Iris pigment epithelial cell (primary cell): ENCODE results near the gene KCNQ1.

ENCODE experiments used
- DNase-seq: peaks from one replicate; pipeline ENCODE4 v3.0.0-alpha.2; 2011; ENCODE audit warnings: low read depth

KCNQ1 gene

DNA sequence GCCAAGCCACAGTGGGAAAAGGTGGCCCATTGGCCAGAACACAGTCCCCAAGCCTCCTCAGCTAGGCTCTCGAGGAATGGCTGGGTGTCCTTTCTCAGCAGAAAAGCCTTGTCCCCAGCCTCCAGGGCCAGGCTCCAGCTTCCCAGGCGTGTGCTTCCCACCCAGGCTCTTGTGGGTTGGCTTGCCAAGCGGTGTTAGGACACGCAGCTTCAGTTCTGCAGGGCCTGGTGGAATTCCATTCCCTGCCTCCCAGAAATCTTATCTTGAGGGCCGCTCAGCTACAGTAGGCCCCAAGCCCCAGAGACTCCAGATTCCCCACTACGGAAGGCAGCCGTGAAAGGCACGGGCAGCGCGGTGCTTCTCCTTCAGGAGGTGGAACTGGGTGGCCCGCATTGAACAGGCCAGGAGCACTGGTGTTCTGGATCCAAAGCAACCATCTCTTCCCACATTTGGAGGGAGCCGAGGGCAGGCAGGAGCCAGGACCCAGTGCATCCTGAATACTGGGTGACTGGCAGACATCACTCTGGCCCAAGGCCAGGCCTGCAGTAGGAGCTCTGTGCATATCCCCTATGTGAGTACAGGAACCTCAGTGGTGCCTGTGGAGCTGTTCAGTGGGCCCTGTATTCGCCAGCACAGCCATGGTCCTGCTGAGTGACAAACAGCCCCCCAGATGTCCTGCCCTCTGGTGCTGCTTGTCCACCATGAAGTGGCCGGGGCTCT is 271.7 kb downstream of the KCNQ1 start:
- no peak for DNase-seq

DNA sequence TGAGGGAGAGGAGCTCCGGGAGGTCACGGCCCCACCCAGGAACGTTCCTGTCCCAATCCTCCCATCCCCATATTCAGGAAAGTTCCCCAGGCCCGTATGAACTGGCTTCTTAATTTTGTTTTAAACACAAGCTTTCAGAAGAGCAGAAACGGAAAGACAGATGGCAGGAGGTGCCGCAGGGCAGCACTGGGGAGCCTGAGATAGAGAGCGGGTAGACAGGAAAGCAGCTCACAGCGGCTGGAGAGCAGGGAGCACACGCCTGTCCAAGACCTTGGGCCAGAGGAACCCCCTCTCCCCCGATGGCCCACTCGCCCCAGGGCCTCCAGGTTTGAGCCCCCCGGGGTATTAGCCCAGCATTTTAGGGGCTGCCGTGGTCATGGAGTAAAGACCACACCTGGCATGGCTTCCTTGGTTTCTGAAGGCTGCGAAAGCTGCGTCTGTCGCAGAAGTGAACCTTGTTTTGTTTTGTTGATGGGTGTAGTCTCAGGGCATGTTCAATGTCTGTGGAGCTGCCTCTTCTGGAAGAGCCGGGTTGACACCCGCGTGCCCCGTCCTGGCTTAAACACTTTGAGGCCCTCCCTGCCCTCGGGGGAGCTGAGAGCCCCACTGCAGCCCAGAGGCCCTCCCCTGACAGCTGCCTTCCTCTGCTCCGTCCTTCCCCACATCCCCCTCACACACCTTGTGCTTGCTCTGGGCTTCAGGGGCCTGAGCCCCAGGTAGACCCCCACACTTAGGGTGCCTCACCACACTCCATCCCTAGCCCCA is 272.9 kb downstream of the KCNQ1 start:
- DNase-seq, result no peak

DNA sequence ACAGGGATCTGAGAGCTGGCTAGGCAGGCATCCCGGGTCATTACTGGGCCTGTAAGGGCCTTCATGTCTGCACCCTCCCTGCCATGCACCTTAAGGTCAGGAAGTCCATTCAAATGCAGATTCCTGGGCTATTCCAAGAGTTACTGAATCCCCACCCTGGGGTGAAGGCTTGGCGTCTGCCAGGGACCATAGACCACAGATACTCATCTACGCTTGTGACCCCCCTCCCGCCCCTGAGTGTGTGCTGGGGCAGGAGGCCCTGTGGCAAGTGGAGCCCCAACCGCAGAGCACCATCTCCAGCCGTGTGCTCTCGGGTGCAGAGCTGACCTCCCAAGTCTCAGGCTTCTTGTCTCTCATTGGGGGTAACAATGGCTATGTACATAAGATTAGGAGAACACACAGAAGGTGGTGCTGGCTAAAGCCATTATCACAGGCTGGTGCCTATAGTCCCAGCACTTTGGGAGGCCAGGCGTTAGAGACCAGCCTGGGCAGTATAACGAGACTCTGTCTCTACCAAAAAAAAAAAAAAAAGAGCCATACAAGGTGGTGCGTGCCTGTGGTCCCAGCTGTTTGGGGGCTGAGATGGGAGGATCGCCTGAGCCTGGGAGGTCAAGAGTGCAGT is 274.1 kb downstream of the KCNQ1 start:
- no peak for DNase-seq

DNA sequence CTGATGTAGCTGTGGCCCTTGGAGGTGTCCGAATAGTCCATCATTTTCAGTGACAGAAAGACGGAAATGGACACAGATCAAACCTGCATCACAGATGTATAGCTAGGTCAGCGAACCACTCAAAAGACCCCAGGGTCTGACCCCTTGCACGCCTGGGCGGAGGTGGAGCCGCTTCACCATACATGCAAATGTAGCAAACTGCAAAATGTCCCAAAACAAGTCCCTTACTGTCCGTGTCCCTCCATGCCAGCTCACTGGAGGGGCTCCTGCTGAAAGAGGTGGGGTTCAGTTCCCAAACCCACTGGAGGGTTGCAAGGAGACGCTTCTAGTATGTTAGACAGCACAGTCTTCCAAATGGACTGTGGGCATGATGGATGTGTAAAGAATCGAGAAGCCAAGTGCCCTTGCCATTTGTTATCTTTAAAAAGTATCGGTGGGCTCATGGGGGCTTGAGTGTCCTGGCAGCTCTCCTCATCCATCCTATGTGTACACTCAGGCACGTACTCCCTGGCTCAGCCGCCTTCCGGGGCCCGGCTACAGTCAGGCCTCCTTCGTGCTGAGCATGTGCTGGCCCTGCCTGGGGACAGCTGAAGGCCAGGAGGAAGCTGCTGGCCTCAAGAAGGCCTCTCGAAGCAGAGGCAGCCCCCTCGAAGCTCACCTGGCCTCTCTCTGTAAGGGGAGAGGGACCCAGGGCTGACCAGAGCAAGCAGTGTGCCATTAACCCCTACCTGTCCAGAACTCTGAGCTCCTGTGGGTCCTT is 275.2 kb downstream of the KCNQ1 start:
- DNase-seq, result no peak

DNA sequence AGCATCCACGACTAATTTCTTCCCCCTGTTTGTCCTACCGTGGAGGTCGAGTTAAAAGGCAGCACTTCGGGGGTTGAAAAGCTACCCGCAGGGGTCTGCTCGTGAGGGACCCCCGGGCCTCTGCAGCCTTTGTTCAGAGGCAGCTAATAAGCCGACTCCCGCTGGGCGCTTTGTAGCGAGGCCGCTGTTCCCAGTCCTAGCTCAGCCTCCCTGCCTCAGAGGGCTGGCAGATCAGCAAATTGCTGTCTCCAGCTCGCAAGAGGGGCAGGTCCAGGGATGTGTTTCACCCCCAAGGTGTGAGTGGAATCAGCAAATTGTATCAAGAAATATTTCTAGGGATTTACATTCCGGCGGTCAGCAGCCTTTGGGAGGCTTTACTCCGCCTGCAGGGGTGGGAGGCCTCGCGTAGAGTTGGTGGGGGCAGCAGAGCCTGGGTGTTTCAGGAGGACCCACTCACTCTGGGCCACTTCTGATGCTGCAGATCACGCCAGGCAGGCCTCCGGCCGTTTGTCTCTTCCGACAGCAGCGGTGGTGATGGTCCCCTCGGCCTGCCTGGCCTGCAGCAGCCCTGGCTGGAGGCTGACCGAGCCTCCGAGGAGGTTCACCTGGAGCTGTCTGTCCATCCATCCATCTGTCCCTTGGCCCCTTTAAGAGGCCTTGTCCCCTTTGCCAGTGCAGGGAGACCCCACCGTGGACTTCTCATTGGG is 276.6 kb downstream of the KCNQ1 start:
- DNase-seq, result no peak

DNA sequence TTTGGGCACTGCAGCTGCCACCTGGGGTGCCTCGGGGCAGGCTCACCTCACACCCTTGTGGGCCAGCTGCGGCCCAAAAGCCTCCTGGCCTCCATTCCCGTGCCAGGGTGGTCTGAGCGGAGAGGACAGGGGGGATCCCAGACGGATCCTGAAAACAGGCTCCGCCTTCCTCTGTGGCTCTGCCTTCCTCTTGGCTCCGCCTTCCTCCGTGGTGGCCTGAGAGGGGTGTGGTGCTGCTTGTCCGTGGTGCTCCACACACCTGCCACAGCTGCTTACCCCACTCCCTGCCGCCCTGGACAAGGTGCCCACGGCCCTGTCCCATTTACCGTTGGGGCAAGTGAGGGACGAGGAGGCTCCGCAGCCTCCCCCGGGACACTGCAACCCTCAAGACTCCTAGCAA is 278.1 kb downstream of the KCNQ1 start:
- DNase-seq, result no peak

DNA sequence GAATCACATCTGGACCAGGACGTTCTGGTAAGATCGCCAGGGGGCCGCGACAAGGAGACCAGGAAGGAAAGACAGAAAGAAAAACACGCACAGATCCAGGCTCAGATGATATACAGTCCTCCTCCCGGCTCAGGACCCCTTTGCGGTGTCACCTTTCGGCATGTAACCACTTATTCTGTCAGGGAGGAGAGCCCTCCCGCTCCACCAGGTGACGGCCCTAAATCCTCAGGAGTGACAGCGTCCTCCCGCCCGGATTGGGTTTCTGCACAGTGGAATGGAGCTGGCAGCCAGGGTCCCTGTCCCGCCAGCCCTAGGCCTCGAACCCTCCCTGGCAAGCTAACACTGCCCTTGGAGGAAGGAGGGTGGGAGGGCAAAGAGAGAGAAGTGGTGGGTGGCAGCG is 279.3 kb downstream of the KCNQ1 start:
- no peak for DNase-seq

DNA sequence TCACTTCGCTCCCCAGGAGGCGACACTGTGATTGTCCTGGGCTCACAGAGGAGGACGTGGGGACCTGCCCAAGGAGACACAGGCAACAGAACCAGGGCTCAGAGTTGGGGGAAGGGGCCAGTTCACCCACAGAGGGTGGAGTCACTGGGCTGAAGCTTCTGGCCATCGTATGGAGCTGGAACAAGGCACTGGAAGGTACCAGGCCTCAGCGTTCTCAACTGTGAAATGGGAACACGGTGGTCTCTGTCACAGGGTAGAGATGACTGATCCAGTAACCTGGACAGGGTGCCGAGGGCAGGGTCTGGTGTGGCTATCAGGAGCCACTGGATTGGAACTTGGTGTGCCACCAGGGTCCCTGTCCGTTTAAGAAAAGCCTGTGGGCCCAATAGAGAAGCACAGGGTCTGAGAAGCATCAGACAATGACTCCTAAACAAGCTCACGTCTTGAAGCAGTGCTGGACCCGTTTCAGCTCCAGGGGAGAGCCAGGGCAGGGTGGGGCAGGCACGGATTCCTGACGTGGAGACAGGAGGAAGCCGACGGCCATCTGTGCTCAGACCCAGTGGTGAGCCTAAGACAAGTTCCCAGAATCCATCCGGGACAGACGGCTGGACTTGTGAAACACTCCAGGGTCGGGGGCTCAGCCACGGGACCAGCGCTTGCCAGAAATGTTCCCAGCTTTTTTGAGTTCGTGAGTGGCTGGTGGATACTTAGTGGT is 280.0 kb downstream of the KCNQ1 start:
- no peak for DNase-seq

DNA sequence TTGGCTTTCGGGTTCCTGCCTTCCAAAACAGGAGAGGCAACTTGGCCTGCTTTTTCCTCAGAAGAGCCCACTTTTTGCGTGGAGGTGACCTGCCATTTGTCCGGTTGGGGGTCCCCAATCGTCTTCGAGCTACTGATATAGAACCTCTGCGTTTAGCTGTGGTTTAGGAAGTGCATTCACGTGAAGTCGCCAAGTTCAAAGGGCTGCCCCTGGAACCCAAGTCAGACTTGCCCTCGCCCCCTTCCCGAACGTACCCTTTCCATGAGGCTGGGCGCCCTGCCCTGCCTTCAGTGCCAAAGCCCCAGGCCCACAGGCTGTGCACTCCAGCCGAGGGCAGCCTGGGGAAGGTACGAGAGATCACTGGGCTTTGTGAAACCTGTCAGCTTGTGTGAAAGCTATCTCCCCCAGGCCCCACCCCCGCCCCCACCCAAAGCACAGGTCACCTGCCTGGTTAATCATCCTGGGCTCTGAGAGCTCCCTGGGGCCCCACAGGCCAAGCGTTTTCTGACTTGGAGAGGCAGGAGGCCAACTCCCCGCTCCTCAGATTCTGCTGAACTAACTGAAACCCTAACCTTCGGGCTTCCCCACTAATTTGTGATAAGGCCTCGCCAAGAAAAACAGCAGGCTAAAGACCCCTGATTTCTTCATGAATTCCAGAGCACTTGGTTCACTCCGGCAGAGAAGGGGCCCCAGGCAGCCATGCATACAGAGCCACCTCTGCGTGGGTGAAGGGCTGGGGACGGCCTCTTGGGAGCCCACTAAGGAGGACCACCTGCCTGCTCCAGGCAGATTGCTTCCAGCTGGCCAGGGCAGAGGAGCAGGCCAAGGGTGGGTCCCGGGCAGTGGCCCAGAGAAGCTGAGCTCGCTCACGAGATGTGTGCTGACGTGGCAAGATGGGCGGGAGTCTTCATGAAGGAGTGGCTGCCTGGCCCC is 280.8 kb downstream of the KCNQ1 start:
- peak; percentile 48 for DNase-seq

DNA sequence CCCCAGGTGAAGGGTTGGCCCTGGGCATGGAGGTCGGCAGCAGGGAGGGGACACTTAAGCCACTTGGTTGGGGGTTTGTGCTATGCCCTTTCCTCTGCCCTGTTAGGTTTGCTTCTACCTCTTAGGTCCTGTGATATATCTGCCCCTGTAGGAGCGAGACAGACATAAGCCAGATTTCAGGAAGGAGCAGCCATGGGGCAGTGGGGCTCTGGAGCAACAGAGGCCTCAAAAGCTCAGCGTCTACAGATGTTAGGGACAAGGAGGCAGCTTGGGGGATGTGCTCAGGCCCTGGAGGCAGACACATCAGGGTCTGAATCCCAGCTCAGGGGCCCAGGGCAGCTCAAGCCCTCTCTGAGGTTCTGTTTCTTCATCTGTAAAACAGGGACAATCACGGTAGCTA is 282.2 kb downstream of the KCNQ1 start:
- DNase-seq, result no peak

DNA sequence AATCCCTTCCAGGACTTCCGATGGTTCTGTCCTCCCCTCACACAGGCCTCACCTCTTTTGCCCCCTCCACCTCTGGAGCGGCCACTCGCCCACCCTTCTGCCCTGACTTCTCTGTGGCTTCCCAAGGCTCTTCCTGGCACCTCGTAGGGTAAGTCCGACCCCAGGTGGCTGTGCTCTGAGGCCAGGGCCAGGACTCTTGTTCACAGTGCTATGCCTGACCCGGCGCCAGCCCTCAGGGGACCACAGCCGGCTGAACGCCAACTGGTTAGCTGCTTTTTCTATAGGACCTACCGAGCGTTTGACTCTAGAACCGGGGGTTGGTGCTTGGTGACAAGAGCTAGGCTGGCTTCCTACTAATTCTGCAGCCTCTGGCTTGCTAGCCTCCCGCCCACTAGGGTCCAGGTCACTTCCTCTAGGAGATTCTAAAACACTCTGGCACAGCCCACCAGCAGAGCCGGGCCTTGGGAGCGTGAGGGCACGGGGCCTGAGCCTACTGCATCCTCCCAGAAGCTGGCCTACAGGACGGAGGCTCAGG is 283.4 kb downstream of the KCNQ1 start:
- no peak for DNase-seq

DNA sequence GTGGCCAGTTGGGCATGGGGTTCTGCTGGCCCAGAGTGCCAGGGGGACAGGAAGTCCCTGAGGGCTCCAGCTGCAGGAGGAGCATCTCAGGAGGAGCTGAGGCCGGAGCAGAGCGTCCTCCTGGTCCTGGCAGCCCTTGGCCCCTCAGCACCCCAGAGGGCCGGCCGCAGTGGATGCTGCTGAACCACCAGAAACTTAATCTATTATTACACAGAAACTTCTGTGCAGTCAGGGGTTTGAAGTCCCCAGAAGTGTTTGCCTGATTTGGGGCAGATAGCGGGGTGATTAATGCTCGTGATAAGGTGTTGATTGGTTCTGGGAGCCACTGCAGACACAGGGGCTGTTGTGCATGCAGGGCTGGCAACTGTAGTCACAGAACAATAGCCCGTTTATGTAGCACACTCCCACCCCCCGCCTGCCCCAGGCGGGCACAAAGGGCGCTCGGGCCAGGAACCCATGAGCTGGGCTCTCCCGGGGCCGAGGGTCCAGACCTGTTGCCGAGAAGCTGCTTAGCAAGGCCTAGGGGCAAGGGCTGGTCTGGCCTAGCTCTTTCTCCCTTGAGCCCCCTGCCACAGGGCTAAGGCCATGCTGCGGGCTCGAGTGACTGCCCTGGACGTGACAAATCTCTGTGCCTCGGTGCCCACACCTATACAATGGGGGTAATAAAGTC is 284.0 kb downstream of the KCNQ1 start:
- no peak for DNase-seq

DNA sequence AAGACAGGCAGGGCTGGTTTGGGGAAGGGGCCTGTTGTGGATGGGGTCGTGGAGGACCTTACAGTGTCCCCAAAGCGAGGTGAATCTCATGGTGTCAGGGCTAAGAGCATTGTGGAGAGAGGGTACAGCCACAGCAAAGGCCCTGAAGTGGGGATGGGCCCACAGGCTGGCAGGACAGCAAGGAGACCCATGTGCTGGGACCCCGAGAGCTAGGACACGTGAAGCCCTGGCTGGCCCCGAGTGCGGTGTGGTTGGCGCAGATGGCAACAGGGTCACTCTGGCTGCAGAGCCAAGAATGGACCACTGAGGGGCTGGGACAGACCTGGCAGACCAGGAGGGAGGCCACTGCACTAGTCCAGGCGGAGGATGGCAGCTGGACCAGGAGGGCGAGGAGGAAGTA is 285.0 kb downstream of the KCNQ1 start:
- no peak for DNase-seq

DNA sequence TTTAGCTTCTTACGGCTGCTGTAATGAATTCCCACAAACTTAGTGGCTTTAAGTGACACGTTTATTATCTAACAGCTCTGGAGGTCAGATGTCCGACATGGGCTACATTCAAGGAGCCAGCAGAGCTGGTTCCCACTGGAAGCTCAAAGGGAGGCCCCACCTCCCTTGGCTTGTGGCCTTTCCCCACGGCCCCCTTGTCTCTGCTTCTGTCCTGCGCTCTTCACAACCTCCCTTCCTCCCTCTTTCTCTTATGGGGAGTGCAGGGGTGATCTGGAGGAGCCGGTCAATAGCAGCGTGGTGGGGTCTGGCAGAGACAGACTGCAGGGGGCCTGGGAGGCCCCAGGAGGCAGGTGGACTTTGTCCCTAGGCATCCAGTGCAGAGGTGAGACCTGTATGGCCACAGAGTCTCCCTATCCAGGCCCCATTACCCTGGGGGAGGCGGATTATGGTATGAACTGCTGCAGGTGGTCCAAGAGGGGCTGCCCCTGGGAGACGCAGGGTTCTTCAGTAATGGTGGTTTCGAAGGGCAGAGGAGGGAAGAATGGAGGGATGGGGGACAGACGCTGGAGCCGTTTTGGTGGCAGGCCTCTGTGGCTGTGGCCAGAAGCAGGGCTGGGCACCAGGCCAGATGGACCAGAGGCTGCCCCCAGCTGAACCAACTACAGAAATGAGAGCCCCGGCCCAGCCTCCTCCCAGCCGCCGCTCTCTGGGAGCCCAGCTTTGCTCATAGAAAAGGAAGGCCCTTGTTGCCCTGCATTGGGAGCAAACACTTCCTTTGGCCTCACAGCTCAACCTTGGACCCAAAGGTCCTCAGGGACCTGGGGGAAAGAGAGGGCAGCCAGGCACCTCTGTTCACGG is 285.7 kb downstream of the KCNQ1 start:
- DNase-seq, result no peak

DNA sequence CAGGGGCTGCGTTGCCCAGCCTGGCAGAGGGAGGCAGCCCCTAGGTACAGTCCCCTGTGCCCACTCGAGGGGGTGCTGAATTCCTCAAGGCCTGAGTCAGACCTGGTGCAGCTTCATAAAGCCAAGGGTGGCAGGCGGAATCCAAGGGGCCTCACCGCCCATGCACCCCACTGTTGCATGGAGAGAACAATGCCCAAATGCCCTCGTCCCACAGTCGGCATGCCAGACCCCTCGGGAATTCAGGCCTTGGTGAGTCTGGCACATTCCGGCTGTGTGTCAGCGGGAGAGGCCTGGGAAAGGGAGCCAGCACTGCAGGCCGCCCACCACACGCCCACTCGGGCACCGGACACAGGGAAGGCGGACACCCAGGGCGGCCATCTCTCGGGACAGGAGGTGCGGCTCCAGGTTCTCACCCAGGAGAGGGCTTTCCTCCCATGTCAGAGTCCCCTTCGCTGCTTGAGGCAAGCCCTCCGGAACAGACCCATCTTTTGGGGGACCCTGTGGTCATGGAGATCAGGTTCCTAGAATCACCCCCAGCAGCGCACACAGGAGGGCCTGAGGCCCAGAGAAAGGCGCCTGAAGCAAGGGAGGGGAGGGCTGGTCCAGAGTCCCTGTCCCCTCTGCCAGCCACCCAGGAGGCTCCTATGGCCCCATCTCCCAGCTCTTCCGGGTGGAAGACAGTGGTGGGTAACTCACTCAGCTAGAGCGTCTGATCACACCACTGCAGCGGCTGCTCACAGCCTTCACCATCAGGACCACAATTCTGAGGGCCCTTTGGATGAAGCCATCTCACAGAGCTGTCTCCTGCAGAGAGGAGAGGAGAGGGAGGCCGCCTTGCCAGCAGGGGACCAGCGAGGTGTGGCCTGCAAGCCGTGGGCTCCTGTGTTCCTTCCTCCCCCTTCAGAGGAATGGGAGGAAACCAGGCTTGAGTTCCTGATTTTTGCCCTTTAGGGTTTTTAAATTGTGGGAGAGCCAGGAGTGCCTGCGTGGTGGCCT is 286.6 kb downstream of the KCNQ1 start:
- DNase-seq, result no peak

DNA sequence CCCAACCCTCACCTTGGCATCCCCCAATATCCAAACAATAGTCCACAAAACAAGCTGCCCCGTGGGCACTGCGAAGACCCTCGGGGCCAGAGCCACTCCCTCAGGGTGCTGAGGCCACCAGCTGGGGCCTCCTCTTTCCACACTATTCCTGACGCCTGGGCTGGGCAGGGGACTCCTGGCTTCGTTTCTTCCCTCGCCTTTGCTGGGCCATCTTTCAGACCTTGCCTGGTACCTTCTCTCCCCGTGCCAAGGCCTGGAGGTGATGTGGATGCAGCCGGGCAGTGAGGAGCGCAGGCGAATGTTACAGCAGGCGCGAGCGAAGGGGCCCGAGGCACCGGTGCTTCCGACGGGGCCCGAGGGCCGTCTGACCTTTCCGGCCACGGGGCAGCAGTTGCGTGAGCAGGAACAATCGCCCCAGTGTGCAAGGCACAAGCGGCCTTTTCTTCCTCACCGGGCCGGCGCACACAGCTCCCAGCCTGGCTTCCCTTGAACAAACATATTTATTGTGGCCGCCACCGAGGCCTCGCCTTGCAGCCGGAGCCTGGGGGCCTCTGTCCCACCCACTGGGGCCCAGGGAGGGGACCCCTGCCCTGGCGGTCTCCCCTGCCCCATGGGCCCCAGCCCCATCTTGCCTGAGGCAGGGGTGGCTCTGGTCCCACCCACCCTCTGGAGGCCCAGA is 287.6 kb downstream of the KCNQ1 start:
- no peak for DNase-seq
